GM10266 (cell line): ENCODE results near the gene ITGA2B.

Source experiments
- DNase-seq: peaks from one replicate; pipeline ENCODE4 v3.0.0; 2012; ENCODE audit errors: extremely low spot score
- TF ChIP-seq, protein P1 (sequence below): IDR thresholded peaks from 2 replicates; pipeline ENCODE4 v1.5.1; 2012; ENCODE audit warnings: mild to moderate bottlenecking, low read depth; ENCODE audit not compliant: control insufficient read depth, insufficient read depth; ENCODE audit errors: missing control alignments

ITGA2B gene

GRCh38 chr17:44416558-44417289, 27.3 kb upstream of the ITGA2B start:
- no peak for DNase-seq
- TF ChIP-seq, protein P1, sequence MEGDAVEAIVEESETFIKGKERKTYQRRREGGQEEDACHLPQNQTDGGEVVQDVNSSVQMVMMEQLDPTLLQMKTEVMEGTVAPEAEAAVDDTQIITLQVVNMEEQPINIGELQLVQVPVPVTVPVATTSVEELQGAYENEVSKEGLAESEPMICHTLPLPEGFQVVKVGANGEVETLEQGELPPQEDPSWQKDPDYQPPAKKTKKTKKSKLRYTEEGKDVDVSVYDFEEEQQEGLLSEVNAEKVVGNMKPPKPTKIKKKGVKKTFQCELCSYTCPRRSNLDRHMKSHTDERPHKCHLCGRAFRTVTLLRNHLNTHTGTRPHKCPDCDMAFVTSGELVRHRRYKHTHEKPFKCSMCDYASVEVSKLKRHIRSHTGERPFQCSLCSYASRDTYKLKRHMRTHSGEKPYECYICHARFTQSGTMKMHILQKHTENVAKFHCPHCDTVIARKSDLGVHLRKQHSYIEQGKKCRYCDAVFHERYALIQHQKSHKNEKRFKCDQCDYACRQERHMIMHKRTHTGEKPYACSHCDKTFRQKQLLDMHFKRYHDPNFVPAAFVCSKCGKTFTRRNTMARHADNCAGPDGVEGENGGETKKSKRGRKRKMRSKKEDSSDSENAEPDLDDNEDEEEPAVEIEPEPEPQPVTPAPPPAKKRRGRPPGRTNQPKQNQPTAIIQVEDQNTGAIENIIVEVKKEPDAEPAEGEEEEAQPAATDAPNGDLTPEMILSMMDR: no peak

GRCh38 chr17:44414394-44415155, 25.1 kb upstream of the ITGA2B start:
- DNase-seq: no peak
- TF ChIP-seq, protein P1: no peak

DNA sequence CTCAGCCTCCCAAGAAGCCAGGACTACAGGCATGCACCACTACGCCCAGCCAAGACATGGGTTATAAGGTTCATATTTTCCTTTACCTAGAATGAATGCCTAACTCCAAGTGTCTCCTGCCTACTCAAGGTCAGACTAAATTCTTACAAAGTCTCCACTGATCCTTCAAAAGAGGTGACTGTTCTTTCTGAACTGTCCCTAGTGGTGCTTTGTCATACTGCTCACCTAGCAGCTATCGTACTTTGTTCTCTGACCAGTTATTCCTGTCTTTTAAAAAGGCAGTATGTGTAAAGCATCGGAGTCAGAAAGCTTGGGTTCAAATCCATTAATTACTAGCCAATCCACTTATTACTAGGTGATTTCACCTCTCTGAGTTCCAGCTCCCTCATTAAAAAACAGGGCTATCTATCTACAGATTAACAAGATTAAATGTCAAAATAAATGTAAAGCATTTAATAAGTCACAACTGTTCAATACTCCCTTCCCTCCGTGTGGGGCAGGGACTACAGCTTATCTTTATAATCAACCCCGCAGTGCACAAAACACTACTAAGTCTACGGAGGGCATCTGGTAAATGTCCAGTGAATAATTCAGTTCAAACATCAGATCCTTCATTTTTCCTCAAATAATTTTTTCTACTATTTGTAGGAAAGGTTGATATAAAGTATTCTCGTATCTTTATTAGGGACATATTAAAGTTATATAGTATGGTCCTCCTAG, 20.0 kb upstream of the ITGA2B start:
- TF ChIP-seq, protein P1: no peak
- no peak for DNase-seq

- TF ChIP-seq, protein P1: no peak
These were observed 19.3 kb upstream of the ITGA2B start for GRCh38 chr17:44408786-44409185.

DNA sequence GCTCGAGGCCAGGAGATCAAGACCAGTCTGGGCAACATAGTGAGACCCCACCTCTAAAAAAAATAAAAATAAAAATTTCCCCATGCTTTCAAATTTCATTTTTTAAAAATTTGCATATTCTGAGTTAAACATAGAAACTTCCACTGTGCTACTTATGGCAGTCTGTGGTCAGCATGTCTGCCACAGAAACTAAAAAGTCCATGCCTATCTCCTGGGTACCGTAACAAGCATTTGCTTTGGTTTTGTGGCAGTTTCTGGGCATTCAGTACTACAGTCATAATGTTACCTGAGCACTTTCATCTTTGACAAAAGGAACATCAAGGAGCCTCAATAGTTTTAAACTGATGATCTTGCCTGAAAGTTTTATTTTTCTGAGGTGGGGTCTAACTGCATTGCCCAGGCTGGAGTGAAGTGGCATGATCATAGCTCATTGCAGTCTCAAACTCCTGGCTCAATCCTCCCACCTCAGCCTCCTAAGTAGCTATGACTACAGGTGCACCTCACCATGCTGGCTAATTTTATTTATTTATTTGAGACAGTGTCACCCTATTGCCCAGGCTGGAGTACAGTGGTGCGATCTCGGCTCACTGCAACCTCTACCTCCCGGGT, 13.2 kb upstream of the ITGA2B start:
- peak; percentile 30 for DNase-seq
- TF ChIP-seq, protein P1: no peak

More at GRCh38 chr17:44408786-44409185, 19.3 kb upstream of the ITGA2B start:
- peak; percentile 40 for DNase-seq

DNA sequence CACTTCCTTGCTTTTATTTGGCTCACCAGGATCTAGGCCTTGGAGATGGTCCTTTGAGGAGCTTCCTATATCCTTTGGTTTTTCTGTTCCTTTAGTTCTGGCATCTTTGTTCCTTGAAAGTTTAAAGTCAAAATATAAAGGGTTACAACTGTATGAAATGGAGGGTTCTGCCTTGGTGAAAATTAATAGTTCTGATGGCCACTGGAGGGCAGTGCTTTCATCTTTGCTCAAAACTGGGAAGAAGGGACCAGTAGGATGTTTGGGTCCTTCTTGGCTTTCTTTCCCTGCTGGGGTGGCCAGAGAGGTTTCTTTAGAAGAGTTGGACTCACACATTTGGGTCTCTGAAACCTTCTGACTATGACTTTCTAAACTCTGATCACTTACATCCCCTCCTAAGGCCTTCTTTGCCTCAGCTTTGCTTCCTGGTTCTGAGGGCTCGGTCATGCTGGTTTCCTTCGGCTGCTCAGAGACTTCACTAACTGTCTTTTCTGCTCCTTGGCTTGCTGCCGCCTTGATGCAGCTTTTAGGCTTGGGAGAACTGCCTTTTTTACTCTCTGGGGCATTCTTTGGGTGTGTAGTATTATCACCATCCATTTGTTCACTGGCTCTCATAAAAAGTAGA, 10.9 kb upstream of the ITGA2B start:
- peak; percentile 32 for DNase-seq
- TF ChIP-seq, protein P1: peak; percentile 55
